Measurements from ENCODE around the gene CRYGA.

DNA sequence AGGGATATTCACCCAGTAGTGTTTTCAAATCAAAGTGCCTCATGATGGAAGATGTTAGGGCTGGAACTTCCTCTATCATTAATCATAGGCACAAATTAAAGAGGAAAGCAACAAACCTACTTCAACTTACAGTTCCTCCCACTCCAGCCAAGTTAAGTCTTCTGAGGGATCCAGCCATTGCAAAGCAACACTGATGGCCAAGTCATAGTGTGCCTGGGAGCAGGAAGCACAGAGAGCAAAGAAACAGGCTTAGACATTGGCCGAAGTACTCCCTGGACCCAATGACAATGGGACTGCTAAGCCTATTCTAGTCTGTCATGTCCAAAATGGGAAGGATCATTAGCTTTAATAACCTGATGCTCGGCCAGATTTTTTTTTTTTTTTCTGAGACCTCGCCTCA lies 19.4 kb upstream of the CRYGA start:
- TF ChIP-seq, protein P1, sequence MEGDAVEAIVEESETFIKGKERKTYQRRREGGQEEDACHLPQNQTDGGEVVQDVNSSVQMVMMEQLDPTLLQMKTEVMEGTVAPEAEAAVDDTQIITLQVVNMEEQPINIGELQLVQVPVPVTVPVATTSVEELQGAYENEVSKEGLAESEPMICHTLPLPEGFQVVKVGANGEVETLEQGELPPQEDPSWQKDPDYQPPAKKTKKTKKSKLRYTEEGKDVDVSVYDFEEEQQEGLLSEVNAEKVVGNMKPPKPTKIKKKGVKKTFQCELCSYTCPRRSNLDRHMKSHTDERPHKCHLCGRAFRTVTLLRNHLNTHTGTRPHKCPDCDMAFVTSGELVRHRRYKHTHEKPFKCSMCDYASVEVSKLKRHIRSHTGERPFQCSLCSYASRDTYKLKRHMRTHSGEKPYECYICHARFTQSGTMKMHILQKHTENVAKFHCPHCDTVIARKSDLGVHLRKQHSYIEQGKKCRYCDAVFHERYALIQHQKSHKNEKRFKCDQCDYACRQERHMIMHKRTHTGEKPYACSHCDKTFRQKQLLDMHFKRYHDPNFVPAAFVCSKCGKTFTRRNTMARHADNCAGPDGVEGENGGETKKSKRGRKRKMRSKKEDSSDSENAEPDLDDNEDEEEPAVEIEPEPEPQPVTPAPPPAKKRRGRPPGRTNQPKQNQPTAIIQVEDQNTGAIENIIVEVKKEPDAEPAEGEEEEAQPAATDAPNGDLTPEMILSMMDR (conservative IDR thresholded peaks at IDR 0.05; ENCODE audit: low read depth, low read length), result no peak
- TF ChIP-seq EZH2 (IDR thresholded peaks at IDR 0.05; ENCODE audit: borderline replicate concordance, low read depth, low read length, poor library complexity, severe bottlenecking), result no peak
